ENCODE measurements around the gene KDM6B. TPM values are rescaled to one million over a fixed set of nuclear protein-coding genes. Genes with fewer than 3 reads are reported as not detected.

Gene KDM6B
- total RNA-seq, 2 donors from 2014 or later = 34.9 to 41.2 TPM

- Mint-ChIP-seq H3K36me3 (peaks cover 7% of the 10 kb centered on the region in 2 donors), H3K27ac (peak overlapping the region; percentile 96 to 99), H3K9me3 (no peaks in the 10 kb centered on the region)
- ATAC-seq (no peak), DNase-seq (ENCODE audit: low spot score in 2 of 2) (no peak)
These were observed 11.5 kb downstream of the KDM6B start for GRCh38 chr17:7845359-7846062.

- peaks cover under 1 to 6% of the 10 kb centered on the region in 2 donors for H3K36me3 Mint-ChIP-seq
These were observed 12.2 kb downstream of the KDM6B start for GRCh38 chr17:7846063-7846735.

GRCh38 chr17:7846765-7847661, 13.0 kb downstream of the KDM6B start:
- no peak for ATAC-seq
- peak overlapping the region; percentile 32 to 68 for H3K27ac Mint-ChIP-seq
- peaks cover 5 to 6% of the 10 kb centered on the region in 2 donors for H3K36me3 Mint-ChIP-seq
- no peaks in the 10 kb centered on the region for H3K9me3 Mint-ChIP-seq
- no peak for DNase-seq (ENCODE audit: low spot score in 2 of 2)

More at GRCh38 chr17:7846063-7846735, 12.2 kb downstream of the KDM6B start:
- no peaks in the 10 kb centered on the region for H3K9me3 Mint-ChIP-seq
- DNase-seq (ENCODE audit: low spot score in 2 of 2) (no peak), ATAC-seq (no peak)
- H3K27ac Mint-ChIP-seq = peak overlapping the region; percentile 68 to 96

DNA sequence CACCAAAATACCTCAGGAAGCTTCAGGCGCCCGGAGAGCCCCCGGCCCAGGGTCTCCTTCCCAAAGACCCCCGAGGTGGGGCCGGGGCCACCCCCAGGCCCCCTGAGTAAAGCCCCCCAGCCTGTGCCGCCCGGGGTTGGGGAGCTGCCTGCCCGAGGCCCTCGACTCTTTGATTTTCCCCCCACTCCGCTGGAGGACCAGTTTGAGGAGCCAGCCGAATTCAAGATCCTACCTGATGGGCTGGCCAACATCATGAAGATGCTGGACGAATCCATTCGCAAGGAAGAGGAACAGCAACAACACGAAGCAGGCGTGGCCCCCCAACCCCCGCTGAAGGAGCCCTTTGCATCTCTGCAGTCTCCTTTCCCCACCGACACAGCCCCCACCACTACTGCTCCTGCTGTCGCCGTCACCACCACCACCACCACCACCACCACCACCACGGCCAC, 14.1 kb downstream of the KDM6B start:
- Mint-ChIP-seq H3K9me3 (no peaks in the 10 kb centered on the region), H3K27ac (no peak overlapping the region), H3K36me3 (peaks cover 5 to 6% of the 10 kb centered on the region in 2 donors)
- no peak for DNase-seq (ENCODE audit: low spot score in 2 of 2)
- no peak for ATAC-seq

GRCh38 chr17:7848739-7849129, 14.7 kb downstream of the KDM6B start:
- Mint-ChIP-seq H3K9me3 (no peaks in the 10 kb centered on the region), H3K27ac (no peak overlapping the region), H3K36me3 (peaks cover 5 to 6% of the 10 kb centered on the region in 2 donors)
- DNase-seq (ENCODE audit: low spot score in 2 of 2) (no peak), ATAC-seq (no peak)

- Mint-ChIP-seq H3K36me3 (peaks cover 5 to 6% of the 10 kb centered on the region in 2 donors), H3K9me3 (no peaks in the 10 kb centered on the region), H3K27ac (no peak overlapping the region)
- ATAC-seq = no peak
- no peak for DNase-seq (ENCODE audit: low spot score in 2 of 2)
These were observed 15.2 kb downstream of the KDM6B start for GRCh38 chr17:7849130-7849750.

DNA sequence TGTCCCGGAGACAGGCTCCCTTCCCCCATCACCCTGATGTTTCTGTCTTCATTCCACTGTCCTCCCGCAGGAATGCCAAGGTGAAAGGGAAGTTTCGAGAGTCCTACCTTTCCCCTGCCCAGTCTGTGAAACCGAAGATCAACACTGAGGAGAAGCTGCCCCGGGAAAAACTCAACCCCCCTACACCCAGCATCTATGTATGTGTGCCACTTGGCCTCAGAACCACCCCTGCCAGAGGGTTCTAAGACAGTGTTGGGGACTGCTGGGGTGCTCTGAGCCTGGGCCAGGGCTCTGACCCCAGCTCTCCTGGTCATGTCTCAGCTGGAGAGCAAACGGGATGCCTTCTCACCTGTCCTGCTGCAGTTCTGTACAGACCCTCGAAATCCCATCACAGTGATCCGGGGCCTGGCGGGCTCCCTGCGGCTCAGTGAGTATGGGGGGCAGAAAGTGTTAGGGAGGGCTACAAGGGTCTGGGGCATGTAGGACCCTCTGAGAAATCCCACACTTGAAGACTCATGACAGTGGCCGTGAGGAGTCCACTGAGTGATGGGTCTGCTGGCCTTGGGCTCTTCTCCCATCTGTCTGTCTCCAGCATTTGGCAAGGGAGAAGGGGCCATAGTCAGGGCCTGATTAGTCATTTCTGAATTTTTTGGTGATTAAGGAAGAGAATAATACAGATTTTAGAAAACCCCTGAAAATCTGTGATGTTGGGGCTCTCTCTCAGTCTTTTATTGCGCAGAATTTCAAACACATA, 15.9 kb downstream of the KDM6B start:
- Mint-ChIP-seq H3K27ac (no peak overlapping the region), H3K36me3 (peaks cover 5 to 6% of the 10 kb centered on the region in 2 donors)
- no peak for DNase-seq (ENCODE audit: low spot score in 2 of 2)

GRCh38 chr17:7850701-7851437, 16.9 kb downstream of the KDM6B start:
- ATAC-seq (peak; percentile 8 to 10), DNase-seq (ENCODE audit: low spot score in 2 of 2) (no peak)
- H3K36me3 Mint-ChIP-seq = peaks cover 5 to 6% of the 10 kb centered on the region in 2 donors
- H3K27ac Mint-ChIP-seq = peak overlapping the region in 1 of 2 donors; percentile 66
- H3K9me3 Mint-ChIP-seq = no peaks in the 10 kb centered on the region

More for the DNA sequence above, 15.9 kb downstream of the KDM6B start:
- H3K9me3 Mint-ChIP-seq = no peaks in the 10 kb centered on the region
- ATAC-seq = no peak

GRCh38 chr17:7851438-7852261, 17.6 kb downstream of the KDM6B start:
- ATAC-seq (peak; percentile 91 to 93), DNase-seq (ENCODE audit: low spot score in 2 of 2) (peak; percentile 90 to 96)
- no peaks in the 10 kb centered on the region for H3K9me3 Mint-ChIP-seq
- peaks cover 5 to 6% of the 10 kb centered on the region in 2 donors for H3K36me3 Mint-ChIP-seq
- peak overlapping the region; percentile 22 to 66 for H3K27ac Mint-ChIP-seq

GRCh38 chr17:7852262-7852670, 18.2 kb downstream of the KDM6B start:
- no peaks in the 10 kb centered on the region for H3K9me3 Mint-ChIP-seq
- no peak for ATAC-seq
- peak overlapping the region in 1 of 2 donors; percentile 66 for H3K27ac Mint-ChIP-seq
- DNase-seq (ENCODE audit: low spot score in 2 of 2) = no peak
- peaks cover 5 to 6% of the 10 kb centered on the region in 2 donors for H3K36me3 Mint-ChIP-seq

DNA sequence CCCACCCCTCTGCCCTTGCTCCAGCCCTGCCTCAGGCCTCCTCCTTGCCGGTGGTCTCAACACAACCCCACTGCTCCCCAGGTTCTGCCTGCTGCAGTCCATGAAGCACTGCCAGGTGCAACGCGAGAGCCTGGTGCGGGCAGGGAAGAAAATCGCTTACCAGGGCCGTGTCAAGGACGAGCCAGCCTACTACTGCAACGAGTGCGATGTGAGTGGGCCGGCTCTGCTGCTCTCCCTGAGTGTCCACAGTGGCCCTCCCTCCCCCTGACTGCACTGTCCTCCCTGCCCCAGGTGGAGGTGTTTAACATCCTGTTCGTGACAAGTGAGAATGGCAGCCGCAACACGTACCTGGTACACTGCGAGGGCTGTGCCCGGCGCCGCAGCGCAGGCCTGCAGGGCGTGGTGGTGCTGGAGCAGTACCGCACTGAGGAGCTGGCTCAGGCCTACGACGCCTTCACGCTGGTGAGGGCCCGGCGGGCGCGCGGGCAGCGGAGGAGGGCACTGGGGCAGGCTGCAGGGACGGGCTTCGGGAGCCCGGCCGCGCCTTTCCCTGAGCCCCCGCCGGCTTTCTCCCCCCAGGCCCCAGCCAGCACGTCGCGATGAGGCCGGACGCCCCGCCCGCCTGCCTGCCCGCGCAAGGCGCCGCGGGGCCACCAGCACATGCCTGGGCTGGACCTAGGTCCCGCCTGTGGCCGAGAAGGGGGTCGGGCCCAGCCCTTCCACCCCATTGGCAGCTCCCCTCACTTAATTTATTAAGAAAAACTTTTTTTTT, 19.1 kb downstream of the KDM6B start:
- H3K9me3 Mint-ChIP-seq = no peaks in the 10 kb centered on the region
- H3K36me3 Mint-ChIP-seq = peaks cover 5 to 6% of the 10 kb centered on the region in 2 donors
- ATAC-seq (no peak), DNase-seq (ENCODE audit: low spot score in 2 of 2) (peak in 1 of 2 donors; percentile 54)
- H3K27ac Mint-ChIP-seq = no peak overlapping the region

- ATAC-seq (no peak), DNase-seq (ENCODE audit: low spot score in 2 of 2) (peak in 1 of 2 donors; percentile 48)
- Mint-ChIP-seq H3K27ac (no peak overlapping the region), H3K9me3 (no peaks in the 10 kb centered on the region), H3K36me3 (peaks cover 5 to 6% of the 10 kb centered on the region in 2 donors)
These were observed 19.6 kb downstream of the KDM6B start for GRCh38 chr17:7853691-7854038.

DNA sequence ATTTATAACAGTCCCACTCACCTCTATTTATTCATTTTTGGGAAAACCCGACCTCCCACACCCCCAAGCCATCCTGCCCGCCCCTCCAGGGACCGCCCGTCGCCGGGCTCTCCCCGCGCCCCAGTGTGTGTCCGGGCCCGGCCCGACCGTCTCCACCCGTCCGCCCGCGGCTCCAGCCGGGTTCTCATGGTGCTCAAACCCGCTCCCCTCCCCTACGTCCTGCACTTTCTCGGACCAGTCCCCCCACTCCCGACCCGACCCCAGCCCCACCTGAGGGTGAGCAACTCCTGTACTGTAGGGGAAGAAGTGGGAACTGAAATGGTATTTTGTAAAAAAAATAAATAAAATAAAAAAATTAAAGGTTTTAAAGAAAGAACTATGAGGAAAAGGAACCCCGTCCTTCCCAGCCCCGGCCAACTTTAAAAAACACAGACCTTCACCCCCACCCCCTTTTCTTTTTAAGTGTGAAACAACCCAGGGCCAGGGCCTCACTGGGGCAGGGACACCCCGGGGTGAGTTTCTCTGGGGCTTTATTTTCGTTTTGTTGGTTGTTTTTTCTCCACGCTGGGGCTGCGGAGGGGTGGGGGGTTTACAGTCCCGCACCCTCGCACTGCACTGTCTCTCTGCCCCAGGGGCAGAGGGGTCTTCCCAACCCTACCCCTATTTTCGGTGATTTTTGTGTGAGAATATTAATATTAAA, 20.2 kb downstream of the KDM6B start:
- DNase-seq (ENCODE audit: low spot score in 2 of 2) (peak in 1 of 2 donors; percentile 51), ATAC-seq (no peak)
- H3K9me3 Mint-ChIP-seq = no peaks in the 10 kb centered on the region
- H3K36me3 Mint-ChIP-seq = peaks cover 5 to 6% of the 10 kb centered on the region in 2 donors
- no peak overlapping the region for H3K27ac Mint-ChIP-seq

Measured in activated naive CD4-positive, alpha-beta T cell treated with anti-CD3 and anti-CD28 coated beads, Interleukin-2, amount 50 U/mL, for 72 hours (primary cell).